Astrocyte of the spinal cord (primary cell): ENCODE results near the gene PPP1R13L.

Source experiments
- DNase-seq: peaks from one replicate; pipeline ENCODE4 v3.0.0; 2011; ENCODE audit warnings: low read depth, low spot score
- H3K4me3 ChIP-seq: 2 replicates; pipeline ENCODE4 v1.5.1; 2011; ENCODE audit warnings: low read depth, mild to moderate bottlenecking, low read length, moderate library complexity
- in situ Hi-C: cut with HindIII; loops from 2 replicates; pipeline ENCODE4 v1.10.0; 2017; ENCODE audit warnings: low sequenced_read_pairs
- TF ChIP-seq, protein P1 (sequence below): IDR thresholded peaks from 2 replicates; pipeline ENCODE4 v1.5.1; 2012; ENCODE audit warnings: low read depth, mild to moderate bottlenecking, low read length, inconsistent platforms

The PPP1R13L gene

DNA sequence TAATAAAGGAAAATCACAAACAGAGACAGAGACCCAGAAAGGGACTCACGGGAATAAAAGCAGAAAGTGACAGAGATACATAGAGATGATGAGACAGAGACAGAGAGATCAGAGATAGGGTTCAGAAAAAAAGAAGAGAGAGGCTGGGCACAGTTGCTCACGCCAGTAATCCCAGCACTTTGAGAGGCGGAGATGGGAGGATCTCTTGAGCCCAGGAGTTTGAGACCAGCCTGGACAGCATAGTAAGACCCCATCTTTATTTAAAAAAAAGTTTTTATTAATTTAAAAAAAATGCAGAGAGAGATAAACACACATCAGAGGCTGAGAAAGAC lies 43.5 kb upstream of the PPP1R13L start:
- TF ChIP-seq, protein P1, sequence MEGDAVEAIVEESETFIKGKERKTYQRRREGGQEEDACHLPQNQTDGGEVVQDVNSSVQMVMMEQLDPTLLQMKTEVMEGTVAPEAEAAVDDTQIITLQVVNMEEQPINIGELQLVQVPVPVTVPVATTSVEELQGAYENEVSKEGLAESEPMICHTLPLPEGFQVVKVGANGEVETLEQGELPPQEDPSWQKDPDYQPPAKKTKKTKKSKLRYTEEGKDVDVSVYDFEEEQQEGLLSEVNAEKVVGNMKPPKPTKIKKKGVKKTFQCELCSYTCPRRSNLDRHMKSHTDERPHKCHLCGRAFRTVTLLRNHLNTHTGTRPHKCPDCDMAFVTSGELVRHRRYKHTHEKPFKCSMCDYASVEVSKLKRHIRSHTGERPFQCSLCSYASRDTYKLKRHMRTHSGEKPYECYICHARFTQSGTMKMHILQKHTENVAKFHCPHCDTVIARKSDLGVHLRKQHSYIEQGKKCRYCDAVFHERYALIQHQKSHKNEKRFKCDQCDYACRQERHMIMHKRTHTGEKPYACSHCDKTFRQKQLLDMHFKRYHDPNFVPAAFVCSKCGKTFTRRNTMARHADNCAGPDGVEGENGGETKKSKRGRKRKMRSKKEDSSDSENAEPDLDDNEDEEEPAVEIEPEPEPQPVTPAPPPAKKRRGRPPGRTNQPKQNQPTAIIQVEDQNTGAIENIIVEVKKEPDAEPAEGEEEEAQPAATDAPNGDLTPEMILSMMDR = no peak
- no peak for DNase-seq
- in situ Hi-C loops = no loop called here
- no peak overlapping the region for H3K4me3 ChIP-seq

DNA sequence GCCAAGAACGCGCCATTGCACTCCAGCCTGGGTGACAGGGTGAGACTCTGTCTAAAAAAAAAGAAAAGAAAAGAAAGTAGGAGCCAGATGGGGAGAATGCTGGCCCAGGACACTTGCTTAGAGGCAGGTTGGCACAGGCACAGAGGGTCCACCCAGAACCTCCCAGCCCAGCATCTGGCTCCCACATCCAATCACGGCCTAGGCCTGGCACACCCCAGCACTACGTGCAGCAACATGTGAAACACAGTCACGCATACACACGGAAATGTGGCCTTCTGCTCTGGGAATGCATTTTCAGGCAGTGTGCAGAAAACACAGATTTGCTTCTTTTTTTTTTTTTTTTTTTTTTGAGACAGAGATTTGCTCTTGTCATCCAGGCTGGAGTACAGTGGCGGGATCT lies 42.1 kb upstream of the PPP1R13L start:
- TF ChIP-seq, protein P1 = no peak
- DNase-seq = no peak
- in situ Hi-C loops = no loop called here
- no peak overlapping the region for H3K4me3 ChIP-seq

DNA sequence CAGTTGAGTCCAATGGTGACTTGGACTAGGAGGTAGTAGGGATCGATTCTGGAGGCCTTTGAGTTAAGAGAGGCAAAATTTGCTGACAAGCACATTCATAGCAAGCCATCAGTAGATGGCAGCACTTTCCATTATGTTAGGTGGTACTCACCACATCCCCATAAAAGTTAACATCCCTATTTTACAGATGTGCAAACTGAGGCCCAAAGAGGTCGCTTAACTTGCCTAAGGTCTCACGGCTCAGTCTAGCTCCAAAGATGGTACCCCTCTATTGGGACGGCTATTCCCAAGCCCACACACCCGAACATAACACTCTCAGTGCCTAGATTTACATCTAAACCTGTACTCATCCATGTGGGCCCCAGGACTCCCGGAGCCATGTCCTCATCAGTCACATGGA lies 41.4 kb upstream of the PPP1R13L start:
- peak; percentile 53 for DNase-seq
- no peak overlapping the region for H3K4me3 ChIP-seq
- TF ChIP-seq, protein P1 = peak; percentile 49
- in situ Hi-C loops = no loop called here

DNA sequence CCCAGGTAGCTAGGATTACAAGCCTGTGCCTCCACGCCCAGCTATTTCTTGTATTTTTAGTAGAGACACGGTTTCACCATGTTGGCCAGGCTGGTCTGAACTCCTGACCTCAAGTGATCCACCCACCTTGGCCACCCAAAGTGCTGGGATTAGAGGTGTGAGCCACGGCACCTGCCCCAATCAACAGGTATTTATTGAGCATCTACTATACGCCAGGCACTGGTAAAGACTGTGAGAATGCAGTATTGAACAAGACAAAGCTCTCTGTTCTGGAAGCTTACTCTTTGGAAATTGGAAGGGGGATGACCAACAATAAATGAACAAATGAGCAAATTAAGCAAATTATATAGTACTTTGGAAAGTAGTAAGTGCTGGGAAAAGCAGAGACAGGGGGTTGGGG lies 40.3 kb upstream of the PPP1R13L start:
- TF ChIP-seq, protein P1 = no peak
- in situ Hi-C loops = no loop called here
- DNase-seq = no peak

DNA sequence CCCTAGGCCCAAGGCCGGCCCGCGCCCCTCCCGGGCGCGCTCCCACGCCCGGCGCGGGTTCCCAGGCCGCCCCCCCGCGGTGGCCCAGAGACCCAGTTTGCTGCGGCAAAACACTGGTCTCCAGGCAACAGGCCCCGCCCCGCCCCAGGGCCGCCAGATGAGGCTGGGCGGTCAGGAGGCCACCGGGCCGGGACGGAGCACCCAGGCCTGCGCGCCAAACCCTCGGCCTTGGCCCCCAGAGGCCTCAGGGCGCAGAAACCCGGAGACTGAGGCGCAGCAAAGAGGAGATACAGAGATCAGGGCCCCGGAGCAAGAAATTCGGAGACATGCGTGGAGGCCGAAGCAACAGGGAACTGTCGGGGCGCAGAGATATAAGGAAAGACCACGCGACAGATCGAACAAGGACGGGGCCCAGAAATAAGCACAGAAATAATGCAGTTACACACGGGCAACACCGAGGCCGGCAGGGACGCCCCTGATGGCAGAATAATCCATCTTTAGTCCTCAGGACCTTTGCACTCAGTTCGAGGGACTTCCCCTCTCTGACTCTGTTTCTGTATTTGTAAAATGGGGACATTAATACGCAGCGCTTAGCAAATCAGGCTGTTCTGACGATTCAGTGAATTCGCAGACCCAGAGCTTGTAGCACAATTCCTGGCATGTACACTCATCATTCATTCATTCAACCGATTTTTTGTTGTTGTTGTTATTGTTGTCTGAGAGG lies 39.6 kb upstream of the PPP1R13L start:
- peak overlapping the region; percentile 7 for H3K4me3 ChIP-seq
- in situ Hi-C loops = no loop called here

More for the DNA sequence above, 40.3 kb upstream of the PPP1R13L start:
- H3K4me3 ChIP-seq = no peak overlapping the region

DNA sequence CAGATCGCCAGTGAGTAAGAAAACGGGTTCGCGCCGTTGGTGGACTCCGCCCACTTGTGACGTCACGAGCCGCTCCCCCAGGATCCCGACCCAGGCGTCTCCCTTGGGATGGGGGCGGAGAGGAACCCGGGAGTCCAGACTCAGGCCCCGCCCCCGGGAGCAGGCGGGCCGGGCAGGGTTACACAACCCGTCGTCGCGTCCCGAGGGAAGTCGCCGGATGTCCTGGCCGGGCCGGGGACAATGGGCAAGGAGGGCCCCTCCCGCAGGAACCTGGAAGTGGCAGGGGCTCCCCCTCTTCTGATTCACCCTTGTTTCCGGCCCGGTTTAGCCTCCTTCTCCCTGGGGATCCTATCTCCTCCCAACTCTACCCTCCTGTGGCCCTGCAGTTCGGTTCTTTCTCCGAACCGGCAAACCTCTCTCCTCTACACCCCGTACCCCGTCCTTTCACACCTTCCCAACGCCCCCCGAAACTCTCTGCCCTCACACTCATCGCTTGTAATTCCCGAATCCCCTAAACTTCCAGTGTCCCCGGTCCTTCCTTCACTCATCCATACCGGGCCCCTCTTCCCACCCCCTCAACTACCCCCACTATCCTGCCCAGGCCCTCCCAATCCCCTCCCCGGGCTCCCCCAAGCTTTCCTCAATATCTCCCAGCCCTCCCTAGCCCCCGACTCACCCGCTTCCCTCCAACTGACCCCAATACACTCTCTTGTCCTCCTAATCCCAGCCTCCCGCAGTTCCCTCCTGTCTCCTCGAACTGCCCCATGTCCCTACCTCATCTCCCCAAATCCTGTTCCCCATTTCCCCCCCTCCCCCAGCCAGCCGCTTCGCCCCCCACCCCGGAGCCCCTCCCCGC lies 38.8 kb upstream of the PPP1R13L start:
- in situ Hi-C loops = no loop called here
- DNase-seq = peak; percentile 85
- peak overlapping the region; percentile 46 for H3K4me3 ChIP-seq
- TF ChIP-seq, protein P1 = no peak

More for the DNA sequence above, 39.6 kb upstream of the PPP1R13L start:
- DNase-seq = peak; percentile 84
- TF ChIP-seq, protein P1 = no peak
